Stimulated activated CD4-positive, alpha-beta T cell treated with anti-CD3 and anti-CD28 coated beads, Interleukin-1b, Interleukin-23, amount 100 ng/mL, for 1 hour (primary cell): ENCODE results near the gene HILPDA.

Experiments
- DNase-seq, 2 donors: peaks; one replicate each; pipeline ENCODE4 v3.0.0-alpha.2; 2020; ENCODE audit warnings: low read depth in 2 of 2

Gene HILPDA, protein sequence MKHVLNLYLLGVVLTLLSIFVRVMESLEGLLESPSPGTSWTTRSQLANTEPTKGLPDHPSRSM

DNA sequence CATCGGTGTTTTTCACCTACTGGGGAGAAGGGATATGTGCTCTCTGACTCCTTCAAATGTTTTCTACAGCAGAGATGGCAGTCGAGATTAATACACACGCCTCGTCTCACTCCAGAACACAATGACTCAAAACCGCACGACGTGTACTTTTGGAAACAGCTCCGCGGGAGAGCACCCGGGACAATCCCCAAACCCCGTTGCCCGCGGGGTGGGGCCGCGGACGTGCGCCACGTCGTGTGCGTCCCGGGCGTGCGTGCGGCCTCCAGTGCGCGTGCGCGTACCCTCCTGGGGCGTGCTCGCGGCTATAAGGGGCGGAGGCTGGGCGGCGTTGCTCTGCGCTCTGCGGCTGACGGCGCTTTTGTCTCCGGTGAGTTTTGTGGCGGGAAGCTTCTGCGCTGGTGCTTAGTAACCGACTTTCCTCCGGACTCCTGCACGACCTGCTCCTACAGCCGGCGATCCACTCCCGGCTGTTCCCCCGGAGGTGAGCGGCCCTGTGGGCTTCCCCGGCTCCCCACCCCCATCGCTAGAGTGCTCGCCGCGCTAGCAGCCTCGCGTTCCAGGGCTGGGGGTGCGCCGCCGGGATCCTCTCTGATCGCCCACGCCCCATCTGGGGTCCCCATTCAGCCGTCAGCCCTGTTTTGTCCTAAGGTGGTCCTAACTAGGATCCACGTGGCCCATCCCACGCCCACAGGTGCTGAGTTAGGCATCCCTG, at the start of gene HILPDA:
TSS of gene HILPDA (plus strand) at position 336 of the 712 bp plus-strand sequence. CDS start 1,391 bp downstream, outside the sequence.
- peak; percentile 81 to 87 for DNase-seq

DNA sequence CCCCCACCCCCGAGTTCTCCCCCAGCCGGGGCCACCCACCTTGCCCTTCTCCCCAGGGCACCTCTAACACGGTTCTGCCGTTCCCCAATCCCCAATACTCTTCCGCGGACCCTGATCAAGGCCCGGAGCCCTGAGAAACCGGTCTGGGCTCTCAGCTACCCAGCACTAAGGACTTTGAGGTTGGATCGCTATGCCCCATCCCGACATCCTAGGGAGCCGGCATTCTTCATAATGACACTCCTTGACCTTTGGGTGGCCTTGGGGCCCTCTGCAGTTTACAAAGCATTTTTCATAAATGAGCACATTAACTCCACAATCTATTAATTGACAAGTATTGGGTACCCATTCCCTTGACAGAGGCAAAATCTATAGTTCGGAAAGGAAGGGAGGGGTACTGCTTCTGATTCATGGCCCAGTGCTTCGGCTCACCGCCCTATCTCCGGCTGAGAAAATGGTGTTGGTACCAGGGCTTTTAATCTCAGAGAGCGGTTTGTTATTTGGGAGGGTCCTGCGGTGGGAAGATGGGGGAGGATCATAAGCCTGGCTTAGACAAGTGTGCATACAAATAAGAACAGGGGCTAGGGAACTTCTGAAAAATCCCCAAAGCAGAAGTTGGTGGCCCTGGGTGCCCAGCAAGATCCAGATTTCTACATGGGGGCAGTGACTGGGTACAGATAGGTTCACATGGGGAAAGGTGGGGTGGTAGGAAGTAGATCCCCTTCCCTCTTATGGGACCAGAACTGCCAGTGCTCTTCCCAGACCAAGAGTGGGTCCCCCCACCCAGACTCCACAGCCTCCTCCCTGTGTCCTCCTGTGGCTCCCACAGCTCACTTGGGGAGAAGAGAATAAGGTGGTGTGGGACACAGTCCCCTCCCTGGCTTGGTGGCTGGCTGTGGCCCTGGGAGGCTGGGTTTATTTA, 49.1 kb upstream of the HILPDA start:
- no peak for DNase-seq

DNA sequence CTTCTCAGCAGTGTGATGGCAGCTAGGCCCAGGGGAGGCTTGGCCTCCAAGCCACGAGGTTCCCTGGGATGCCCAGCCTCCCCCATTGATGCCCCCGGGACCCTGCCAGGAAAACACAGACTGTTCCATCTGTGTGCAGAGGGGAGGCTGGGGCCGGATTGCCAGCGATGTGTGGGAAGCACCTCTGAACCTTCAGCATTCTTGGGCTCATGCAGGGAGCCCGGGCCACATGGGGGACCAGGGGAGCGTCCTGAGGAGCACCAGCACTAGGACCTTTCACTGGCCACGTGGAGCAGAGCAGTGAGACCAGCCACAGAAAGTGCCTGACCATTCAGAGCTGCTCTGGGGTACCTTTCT, 48.5 kb upstream of the HILPDA start:
- no peak for DNase-seq

DNA sequence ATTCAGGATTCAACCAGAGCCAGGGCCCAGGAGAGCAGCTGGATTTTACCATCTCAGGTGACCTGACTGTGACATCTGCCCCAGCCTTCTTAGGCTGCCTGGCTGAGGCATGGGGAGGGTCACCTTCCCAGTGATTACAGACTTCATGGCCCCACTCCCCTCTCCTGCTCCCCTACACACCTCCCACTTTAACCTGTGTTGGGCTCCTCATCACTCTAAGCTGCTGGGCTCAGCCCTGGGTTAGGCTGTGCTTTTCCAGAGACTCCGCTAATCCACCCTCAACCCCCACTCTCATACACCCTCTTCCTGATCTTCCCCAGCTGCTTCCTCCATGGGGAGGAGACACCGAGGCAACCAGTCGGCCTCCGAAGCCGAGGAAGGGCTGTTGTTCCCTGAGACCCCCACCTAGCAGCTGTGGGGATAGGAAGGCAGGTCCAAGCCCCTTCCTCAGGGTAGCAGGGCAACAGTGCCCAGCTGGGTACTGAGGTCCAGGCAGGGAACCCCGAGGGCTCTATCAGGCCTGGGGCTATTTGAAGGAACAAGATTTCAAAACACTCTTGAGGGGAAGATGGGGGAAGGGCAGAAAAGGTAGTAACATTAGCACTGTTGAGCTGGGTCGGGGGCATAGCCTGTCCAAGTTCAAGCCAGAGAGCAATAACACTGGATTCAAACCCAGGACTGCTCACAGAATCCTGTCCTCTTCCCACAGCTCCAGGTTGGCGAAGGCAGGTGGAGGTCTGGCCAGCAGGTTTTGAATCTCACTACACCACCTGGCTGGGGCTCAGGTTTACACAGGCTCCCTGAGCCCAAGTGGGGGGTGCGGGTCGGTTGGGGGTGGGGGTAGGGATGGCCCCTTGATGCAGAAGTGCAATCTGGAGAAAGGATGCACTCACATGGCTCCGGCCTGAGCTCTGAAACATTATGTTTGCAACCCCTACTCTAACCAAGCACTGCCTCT, 47.6 kb upstream of the HILPDA start:
- DNase-seq, result no peak

DNA sequence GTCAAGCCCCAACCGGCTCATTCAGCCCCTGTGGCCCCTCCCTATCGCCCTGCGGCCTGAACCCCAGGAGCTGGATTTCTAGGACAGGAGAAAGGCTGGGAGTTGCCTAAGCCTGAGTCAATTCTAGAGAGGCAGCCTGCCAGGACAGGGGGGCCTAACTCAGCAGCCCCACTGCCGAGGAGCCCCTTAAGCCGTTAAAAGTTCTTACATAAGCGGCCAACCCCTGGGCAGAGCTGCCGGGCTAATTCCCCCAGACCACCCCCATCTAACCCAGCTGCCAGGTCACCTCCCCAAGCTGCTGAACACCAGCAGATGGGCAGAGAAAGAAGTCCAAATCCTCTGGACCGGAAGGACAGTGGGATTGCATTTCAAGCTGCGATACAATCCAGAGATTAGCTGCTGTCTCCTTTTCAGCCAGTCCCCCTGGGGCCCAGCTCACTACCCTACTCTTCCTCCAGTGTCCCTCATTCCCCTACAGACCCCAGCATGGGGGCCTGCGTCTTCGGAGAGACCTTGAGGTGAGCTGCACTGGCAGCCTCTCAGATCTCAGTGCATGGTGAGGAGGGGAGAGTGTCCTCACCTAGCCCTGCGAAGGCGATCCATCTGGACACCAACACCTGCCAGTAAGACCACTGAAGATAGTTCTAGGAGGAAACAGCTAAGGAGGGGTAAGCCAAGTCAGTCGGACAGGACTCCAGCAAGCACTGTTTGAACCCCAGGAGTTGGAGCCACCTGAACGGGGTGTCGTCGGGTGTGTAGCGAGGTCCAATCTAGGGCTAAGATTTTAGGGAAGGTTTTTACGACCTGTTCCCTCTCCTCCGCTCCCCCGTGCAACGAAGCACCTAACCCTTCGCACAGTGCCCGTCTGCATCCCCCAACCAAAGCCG, 46.7 kb upstream of the HILPDA start:
- DNase-seq, result no peak

DNA sequence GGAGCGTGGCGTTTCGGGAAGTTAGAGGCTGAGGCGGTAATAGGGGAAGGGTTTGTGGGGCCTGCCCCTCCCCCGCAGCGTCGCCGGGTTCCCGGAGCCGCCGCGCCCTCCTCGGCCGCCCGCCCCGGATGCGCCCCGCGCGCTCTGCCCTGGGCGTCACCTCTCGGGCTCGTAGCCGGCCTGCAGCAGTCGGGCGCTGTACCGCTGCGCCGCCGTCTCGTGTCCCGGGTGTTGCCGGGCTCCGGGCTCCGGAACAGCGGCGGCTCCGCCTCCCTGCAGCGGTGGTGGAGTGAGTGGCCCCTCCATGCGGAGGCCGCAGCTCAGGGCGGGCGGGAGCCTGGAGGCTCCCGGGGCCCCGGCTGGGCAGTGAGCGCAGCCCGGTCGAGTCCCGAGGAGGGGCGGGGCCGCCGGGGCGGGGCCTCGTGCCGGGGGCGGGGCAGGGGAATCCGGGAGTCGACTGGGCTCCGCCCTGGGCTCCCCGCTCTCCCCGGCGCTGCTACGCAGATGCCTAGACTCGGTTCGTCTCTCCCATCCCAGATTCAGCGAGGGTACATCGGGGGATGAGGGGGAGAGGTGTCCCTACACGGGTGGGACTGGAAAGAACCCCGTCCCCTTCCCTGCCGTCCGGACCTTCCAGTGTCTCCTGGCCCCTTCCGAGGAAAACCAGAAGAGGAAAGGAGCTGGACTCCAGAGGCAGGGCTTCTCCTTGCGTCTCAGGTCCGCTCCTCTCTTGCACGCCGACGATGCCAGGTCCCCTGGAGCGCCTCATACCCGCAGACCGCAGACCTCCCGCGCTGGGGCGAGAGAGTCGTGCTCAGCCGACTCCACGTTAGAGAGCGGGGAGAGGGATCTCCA, 45.9 kb upstream of the HILPDA start, which contains the start of gene IMPDH1:
TSS of gene IMPDH1 (minus strand) at position 387 of the 855 bp plus-strand sequence. CDS start at position 306, 81 bp downstream.
- DNase-seq, result peak; percentile 65 to 87

DNA sequence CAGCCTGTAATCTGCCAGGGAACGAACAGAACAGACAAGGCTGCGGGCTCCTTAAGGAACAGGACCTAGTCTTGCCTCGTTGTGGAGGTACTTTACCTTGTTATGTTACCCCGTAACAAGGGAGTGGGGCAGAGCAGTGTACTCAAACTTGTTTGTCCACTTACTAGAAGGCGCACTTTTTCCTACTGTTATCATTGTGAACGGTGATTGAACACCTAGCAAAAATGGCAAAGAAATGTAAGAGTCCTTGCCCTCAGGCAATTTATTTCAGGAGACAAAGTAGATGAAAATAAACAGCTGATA, 45.3 kb upstream of the HILPDA start:
- DNase-seq, result no peak

DNA sequence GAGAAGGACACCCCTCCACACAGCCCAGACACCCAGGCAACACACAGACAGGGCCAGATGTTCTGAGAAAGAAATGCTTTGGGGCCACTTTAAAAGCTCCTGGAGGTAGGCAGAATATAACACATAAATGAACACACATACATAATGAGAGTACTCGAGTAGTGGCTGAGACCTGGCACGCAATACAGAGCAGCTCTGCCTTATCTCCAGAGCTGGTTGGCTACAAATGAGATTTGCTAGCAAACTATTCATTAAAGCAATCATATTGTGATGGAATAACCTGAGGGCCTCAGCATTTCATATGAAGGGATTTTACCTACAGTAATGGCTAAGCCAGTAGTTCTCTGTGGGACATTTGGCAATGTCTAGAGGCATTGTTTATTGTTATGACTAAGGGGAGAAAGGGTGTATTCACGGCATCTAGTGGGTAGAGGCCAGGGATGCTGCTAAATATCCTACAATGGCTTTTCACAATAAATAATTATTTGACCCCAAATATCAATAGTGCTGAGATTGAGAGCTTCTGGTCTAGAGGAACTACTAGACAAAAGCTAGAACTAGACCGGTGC, 40.4 kb upstream of the HILPDA start:
- DNase-seq, result no peak

DNA sequence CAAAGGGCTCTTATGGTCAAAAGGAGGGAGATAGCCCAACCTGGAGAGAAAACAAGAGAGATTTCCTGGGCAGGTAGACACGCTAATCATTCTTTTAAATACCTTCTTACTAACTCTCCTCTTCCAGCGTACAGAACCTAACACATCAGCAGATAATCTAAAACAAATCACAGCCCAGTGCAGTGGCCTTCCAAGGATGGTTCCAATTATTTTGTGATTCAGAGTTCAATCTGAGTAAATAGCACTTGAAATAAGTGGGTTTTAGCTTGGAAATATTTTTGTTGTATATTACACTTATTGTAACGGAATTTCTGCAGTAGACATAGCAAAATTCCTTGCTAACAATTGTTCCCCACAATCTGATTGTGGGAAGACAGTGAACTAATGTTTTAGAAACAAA, 38.6 kb upstream of the HILPDA start:
- DNase-seq, result no peak

DNA sequence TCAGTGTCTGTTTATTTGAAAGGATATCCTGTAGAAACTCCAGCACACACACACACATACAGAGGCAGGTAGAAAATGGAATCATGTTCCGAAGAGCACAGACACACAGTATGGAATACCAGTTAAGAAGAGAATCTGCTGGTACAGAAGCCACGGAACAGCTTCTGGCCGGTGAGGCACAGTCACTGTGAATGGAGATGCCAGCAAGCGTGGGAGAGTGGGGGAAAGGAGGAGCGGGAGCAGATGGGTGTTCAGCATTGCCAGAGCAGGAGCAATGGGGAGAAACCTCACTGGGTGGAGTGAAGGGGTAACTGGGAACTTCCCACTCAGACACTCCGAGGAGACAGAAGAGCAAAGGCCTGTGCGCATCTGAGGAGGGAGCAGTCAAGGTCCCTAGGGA, 36.4 kb upstream of the HILPDA start:
- DNase-seq, result no peak

DNA sequence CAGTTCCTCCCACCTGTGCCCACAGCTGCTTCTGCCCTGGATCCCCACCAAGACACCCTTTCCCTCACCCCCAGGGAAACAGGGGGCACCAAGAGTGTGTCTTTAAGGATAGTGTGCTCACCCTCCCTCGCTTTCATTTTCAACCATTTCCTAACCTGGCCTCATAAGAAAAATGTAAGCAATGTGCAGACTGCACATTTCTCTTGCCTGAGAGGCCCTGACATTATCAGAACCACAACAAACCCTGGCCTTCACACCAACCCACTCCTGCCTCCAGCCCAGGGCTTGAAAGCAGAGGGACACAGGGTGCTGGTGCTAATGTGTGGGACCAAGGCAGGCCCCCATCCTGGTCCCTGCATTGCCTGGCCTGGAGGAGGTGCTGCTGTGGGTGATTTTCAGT, 34.9 kb upstream of the HILPDA start:
- DNase-seq, result no peak

DNA sequence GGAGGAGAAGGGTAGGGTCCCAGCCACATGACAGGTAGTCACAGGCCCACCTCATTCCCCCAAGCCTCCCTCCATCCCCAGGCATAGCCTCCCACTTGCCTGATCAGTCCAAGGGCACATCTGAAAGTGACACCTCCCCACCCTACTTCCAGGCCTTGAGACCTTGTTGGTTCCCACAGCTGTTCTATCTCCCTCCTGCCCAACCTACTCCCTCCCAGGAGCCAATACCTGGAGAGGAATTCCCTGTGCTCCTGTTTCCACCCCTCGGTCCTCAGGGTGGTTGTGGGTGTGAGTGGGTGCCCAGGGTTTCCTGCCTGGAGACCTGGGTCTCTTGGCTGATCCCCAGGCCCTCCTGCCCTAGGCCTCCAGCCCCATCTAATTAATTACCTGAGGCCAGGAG, 34.3 kb upstream of the HILPDA start:
- DNase-seq, result no peak

DNA sequence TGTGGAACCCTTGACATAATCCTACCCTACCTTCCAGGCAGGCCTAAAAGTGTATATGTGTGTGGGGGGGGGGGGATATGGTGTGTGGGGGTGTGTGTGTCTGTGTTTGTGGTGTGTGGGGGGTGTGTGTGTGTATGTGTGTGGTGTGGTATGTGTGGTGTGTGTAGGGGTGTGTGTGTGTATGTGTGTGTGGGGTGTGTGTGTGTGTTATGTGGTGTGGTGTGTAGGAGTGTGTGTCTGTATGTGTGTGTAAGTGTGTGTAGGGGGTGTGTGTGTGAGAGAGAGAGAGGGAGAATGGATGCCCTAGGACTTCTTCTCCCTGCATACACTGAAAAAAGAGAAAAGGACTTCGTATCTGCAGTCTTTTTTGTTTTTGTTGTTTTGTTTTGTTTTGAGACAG, 33.6 kb upstream of the HILPDA start:
- no peak for DNase-seq

DNA sequence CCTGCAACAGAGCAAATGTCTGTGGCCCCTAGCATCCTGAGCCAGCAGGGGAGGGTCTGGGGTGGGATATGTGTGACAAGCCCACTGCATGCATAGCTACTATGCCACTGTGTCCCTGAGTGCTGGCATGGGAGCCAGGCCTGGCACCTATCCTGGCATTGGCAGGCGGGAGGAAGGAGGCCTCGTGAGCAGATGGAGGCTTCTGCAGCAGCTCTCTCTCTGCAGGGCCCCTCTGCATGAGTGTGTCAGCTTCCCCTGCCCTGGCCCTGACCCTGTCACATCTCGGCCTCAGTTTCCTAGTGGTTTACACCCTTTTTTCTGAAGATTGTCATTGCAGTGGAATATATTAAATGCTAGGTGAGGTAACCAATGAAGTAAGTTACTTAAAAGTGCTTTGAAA, 32.8 kb upstream of the HILPDA start:
- no peak for DNase-seq

DNA sequence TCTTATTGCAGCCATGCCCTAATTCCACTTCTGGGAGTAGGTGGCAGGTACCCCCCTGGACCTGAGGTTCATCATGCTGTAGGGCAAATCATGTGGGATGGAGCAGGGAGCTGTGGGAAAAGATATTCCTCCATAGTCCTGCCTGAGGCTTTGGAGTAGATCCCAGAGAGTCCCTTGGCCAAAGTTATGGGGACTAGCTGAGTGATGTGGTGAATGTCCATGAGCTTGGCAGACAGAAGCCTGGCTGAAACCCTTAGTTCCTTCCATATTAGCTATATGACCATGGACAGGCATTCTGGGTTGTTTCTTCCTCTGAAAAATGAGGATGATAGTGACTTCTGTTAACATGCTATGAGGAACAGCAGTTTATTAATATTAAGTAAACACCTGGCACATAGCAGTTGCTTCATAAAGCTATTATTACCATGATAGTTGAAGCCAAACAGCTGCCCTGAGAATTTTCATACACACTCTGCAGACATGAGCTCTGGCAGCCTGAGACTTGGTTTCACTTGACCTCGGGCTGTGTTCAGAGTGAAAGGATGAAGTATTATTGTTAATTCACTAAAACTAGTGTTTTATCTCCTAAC, 30.9 kb upstream of the HILPDA start:
- no peak for DNase-seq

DNA sequence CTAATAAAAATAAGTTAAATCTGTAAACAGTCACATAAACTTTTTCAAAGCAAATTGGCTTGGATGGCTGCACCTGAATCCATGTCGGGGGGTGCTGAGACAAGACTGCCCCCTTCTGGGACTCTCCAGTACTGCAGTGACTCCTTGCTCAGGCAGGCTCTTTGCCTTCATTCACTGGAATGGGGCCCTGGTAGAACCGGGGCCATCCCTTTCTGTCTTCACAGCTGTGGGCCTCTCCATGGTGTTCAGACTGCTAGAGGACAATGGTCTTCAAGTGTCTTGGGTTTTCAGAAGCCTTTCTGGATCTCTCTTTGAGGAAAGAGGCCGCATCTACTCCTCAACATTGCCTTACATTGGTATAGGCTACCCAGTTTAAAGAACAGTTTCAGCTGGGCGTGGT, 29.8 kb upstream of the HILPDA start:
- peak; percentile 45 to 83 for DNase-seq

DNA sequence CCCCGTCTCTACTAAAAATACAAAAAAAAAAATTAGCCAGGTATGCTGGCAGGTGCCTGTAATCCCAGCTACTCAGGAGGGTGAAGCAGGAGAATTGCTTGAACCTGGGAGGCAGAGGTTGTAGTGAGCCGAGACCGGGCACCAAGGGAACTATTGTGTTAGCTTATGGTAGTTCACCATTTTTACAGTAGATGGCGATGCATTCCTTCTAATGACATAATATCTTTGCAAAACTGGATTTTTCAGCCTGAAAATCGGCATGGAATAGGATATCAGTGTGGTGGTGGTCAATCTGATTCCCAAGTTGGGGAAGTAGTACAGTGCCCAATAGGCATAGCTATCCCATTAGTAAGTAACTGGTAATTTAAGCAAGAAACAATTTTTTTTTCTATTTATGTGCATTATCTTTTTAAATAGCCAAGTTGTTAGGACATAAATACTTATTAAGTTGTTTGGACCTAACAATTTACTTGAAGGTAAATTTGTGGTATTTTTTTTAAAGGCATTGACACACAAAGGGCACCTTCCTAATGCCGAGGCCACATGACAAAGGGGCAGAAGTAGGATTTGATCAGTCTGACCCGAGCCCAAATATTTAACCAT, 28.3 kb upstream of the HILPDA start:
- no peak for DNase-seq

DNA sequence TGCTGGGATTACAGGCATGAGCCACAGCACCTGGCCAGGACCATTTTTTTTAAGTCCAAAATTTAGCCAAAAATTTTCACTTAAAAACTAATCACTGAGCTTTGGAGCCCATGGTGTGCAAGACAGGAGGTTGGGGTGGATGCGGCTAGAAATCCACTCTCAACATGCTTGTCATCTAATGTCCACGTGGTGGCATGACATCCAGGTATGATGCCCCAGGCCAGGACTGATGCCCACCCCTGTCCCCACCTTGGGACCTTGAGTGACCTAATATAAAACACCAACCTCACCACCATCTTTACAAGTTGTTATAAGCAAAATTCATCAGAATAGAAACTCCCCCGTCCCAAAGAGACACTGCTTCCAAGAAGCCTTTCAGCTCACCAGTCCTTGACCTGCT, 25.5 kb upstream of the HILPDA start:
- no peak for DNase-seq

DNA sequence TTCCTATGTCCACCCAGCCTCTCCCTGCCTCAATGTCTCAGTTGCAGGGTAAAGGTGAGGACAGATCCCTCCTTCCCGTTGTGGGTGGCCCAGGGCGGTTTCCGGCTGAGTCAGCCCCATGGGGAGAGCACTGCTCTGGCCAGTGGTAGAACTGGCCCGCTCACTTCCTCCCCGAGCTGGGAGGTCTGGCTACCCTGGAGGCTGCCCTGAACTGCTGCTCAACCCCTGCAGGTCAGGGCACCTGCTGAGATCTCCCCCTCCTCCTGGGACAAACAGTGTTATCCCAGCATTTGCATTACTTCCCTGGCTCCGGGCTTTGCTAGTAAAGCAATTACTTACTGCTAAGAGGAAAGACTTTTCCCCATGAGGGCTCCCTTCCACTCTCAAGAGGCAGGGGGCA, 24.5 kb upstream of the HILPDA start:
- no peak for DNase-seq
